DOHH2 (cell line): ENCODE measurements around the gene PCBP2.
"Not testable (repeated sequence)": the region's sequence is repeated elsewhere in the genome, so short reads cannot be mapped to it uniquely, and the experiment has no call there.

ENCODE experiments used
- H3F3A ChIP-seq: fragments of 200-600 bp; sonication (generic), shearing (Covaris generic); 2 replicates; pipeline ENCODE4 v1.6.0; 2016; ENCODE audit warnings: antibody characterized with exemption, mild to moderate bottlenecking; ENCODE audit not compliant: control insufficient read depth, insufficient read depth
- H3K27ac ChIP-seq: fragments of 200-600 bp; sonication (generic); 2 replicates; pipeline ENCODE4 v1.5.1; 2014; ENCODE audit warnings: low read depth, mild to moderate bottlenecking, low read length, moderate library complexity
- H3K27me3 ChIP-seq: fragments of 200-600 bp; sonication (generic); 2 replicates; pipeline ENCODE4 v1.6.1; 2014; ENCODE audit warnings: mild to moderate bottlenecking, low read length, mixed read lengths; ENCODE audit not compliant: control insufficient read depth
- H3K36me3 ChIP-seq: fragments of 200-600 bp; sonication (generic); 2 replicates; pipeline ENCODE4 v1.6.1; 2014; ENCODE audit warnings: mild to moderate bottlenecking, low read length, moderate library complexity, mixed read lengths; ENCODE audit not compliant: control insufficient read depth
- H3K4me1 ChIP-seq: fragments of 200-600 bp; sonication (generic); 2 replicates; pipeline ENCODE4 v1.6.1; 2014; ENCODE audit warnings: mild to moderate bottlenecking, low read length, mixed read lengths; ENCODE audit not compliant: control insufficient read depth
- H3K4me2 ChIP-seq: fragments of 200-600 bp; sonication (generic); 2 replicates; pipeline ENCODE4 v1.6.0; 2014; ENCODE audit warnings: mild to moderate bottlenecking, low read length, moderate library complexity
- H3K4me3 ChIP-seq: fragments of 200-600 bp; sonication (generic); 2 replicates; pipeline ENCODE4 v1.5.1; 2014; ENCODE audit warnings: mild to moderate bottlenecking, low read length, mixed read lengths
- H3K79me2 ChIP-seq: fragments of 200-600 bp; sonication (generic); 2 replicates; pipeline ENCODE4 v1.6.1; 2014; ENCODE audit warnings: mild to moderate bottlenecking, low read length, mixed read lengths; ENCODE audit not compliant: control insufficient read depth
- H3K9me2 ChIP-seq: fragments of 200-600 bp; sonication (generic); replicated peaks from 2 replicates; pipeline ENCODE4 v1.6.1; 2014; ENCODE audit warnings: mild to moderate bottlenecking, low read length, mixed read lengths; ENCODE audit not compliant: control insufficient read depth
- H3K9me3 ChIP-seq: fragments of 200-600 bp; sonication (generic); 2 replicates; pipeline ENCODE4 v1.6.1; 2014; ENCODE audit warnings: antibody characterized with exemption, low read length, mixed read lengths; ENCODE audit not compliant: control insufficient read depth, insufficient read depth
- H4K20me1 ChIP-seq: fragments of 200-600 bp; sonication (generic); 2 replicates; pipeline ENCODE4 v1.6.0; 2014; ENCODE audit warnings: low read depth, mild to moderate bottlenecking, antibody characterized with exemption, low read length, moderate library complexity; ENCODE audit not compliant: control insufficient read depth, insufficient read depth
- EZH2phosphoT487 ChIP-seq: fragments of 200-600 bp; sonication (generic); IDR thresholded peaks from 2 replicates; pipeline ENCODE4 v1.6.1; 2017; ENCODE audit warnings: borderline replicate concordance, mild to moderate bottlenecking, antibody characterized with exemption, low read length, moderate library complexity, mixed read lengths
- TF ChIP-seq, protein P1 (sequence below): fragments of 200-600 bp; sonication (generic); IDR thresholded peaks from one replicate; pipeline ENCODE4 v1.5.1; 2014; ENCODE audit warnings: antibody characterized with exemption, mild to moderate bottlenecking, low read depth, low read length; ENCODE audit not compliant: poor library complexity, severe bottlenecking

The PCBP2 gene

DNA sequence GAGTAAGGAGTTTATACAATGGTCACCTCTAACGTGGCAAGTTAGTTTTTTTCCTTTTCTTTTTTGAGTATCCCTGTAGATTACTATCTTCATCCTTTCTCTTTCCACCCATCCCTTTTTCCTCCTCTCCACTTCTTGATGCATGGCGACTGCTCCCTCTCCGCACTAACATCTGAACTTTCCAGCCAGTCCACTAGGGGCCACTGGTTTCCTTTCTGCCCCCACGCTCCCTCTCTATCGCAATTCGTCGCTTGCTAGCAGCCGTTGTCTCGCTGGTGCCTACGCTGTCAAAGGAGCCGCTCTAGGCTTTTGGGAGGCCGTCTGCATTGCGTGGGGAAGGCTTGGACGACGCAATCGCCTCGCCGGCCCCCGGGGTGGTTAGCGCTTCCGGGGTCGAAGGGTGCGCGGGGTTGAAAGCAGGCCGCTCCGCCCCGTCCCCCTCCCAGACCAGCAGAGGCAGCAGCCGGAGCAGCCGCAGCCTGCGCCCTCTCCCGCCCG, at the start of gene PCBP2:
Gene PCBP2, plus strand, starts transcription at position 442 of the 498 bp plus-strand sequence. CDS start 2,699 bp downstream, outside the sequence.
- TF ChIP-seq, protein P1, sequence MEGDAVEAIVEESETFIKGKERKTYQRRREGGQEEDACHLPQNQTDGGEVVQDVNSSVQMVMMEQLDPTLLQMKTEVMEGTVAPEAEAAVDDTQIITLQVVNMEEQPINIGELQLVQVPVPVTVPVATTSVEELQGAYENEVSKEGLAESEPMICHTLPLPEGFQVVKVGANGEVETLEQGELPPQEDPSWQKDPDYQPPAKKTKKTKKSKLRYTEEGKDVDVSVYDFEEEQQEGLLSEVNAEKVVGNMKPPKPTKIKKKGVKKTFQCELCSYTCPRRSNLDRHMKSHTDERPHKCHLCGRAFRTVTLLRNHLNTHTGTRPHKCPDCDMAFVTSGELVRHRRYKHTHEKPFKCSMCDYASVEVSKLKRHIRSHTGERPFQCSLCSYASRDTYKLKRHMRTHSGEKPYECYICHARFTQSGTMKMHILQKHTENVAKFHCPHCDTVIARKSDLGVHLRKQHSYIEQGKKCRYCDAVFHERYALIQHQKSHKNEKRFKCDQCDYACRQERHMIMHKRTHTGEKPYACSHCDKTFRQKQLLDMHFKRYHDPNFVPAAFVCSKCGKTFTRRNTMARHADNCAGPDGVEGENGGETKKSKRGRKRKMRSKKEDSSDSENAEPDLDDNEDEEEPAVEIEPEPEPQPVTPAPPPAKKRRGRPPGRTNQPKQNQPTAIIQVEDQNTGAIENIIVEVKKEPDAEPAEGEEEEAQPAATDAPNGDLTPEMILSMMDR = peak; percentile 89
- TF ChIP-seq EZH2phosphoT487 = no peak
- Histone ChIP-seq H3K27me3 (no peaks in the 10 kb centered on the region), H3K36me3 (peaks cover 59% of the 10 kb centered on the region), H3K9me2 (no peaks in the 10 kb centered on the region), H3K4me3 (peak within 1 kb of the TSS; percentile 99), H4K20me1 (peaks cover 32% of the 10 kb centered on the region), H3F3A (peaks cover 35% of the 10 kb centered on the region), H3K9me3 (no peaks in the 10 kb centered on the region), H3K27ac (peak within 1 kb of the TSS; percentile 89), H3K4me2 (peak within 1 kb of the TSS; percentile 87), H3K79me2 (peaks cover 46% of the 10 kb centered on the region), H3K4me1 (peaks cover 28% of the 10 kb centered on the region)

DNA sequence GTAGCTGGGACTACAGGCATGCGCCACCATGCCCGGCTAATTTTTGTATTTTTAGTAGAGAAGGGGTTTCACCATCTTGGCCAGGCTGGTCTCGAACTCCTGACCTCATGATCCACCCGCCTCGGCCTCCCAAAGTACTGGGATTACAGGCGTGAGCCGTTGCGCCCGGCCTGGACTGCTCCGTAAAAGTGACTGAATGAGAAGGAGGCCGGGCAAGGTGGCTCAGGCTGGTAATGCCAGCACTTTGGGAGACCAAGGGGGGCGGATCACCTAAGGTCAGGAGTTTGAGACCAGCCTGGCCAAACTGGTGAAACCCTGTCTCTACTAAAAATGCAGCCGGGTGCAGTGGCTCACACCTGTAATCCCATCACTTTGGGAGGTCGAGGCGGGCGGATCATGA, 49.6 kb upstream of the PCBP2 start:
- H4K20me1 ChIP-seq, H3K27ac ChIP-seq, H3K4me2 ChIP-seq, H3K9me2 ChIP-seq, H3K27me3 ChIP-seq, H3F3A ChIP-seq, H3K9me3 ChIP-seq, H3K4me3 ChIP-seq, H3K4me1 ChIP-seq: not testable (repeated sequence)
- Histone ChIP-seq H3K36me3 (peaks cover 13% of the 10 kb centered on the region), H3K79me2 (peaks cover 53% of the 10 kb centered on the region)

DNA sequence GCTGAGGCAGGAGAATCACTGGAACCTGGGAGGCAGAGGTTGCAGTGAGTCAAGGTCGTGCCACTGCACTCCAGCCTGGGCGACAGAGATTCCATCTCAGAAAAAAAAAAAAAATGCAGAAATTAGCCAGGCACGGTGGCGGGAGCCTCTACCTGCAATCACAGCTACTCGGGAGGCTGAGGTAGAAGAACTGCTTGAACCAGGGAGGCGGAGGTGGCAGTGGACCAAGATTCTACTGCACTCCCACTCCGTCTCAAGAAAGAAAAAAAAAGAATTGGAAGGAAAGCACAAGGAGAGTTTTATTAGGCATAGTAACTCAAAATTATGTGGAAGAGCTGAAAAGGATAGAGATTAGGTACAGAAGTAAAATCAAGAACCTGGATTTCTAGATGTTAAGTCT, 49.0 kb upstream of the PCBP2 start:
- H3K9me2 ChIP-seq = no peaks in the 10 kb centered on the region
- TF ChIP-seq, protein P1 = no peak
- TF ChIP-seq EZH2phosphoT487 = no peak
- H3K4me1 ChIP-seq = no peaks in the 10 kb centered on the region
- peaks cover 49% of the 10 kb centered on the region for H3K79me2 ChIP-seq
- no peak overlapping the region for H3K27ac ChIP-seq
- H4K20me1 ChIP-seq = no peaks in the 10 kb centered on the region
- H3F3A ChIP-seq = no peaks in the 10 kb centered on the region
- no peaks in the 10 kb centered on the region for H3K9me3 ChIP-seq
- no peak overlapping the region for H3K4me2 ChIP-seq
- no peak overlapping the region for H3K4me3 ChIP-seq
- H3K27me3 ChIP-seq = no peaks in the 10 kb centered on the region
- H3K36me3 ChIP-seq = peaks cover 13% of the 10 kb centered on the region

- Histone ChIP-seq H4K20me1 (no peaks in the 10 kb centered on the region), H3K36me3 (peaks cover 44% of the 10 kb centered on the region), H3K4me1 (peaks cover 35% of the 10 kb centered on the region), H3K27ac (no peak overlapping the region), H3K79me2 (no peaks in the 10 kb centered on the region), H3K9me3 (no peaks in the 10 kb centered on the region), H3K9me2 (no peaks in the 10 kb centered on the region), H3F3A (peaks cover 5% of the 10 kb centered on the region; the same call in 1 of the 2 replicates), H3K4me2 (no peak overlapping the region), H3K27me3 (no peaks in the 10 kb centered on the region), H3K4me3 (no peak overlapping the region)
- TF ChIP-seq, protein P1 = no peak
Measured at GRCh38 chr12:53410951-53411350, 41.0 kb upstream of the PCBP2 start.
